HL-60 (cell line): Measurements from ENCODE around the gene MAP1B.

Experiments used
- DNase-seq, 2 experiments: peaks; one replicate each; pipeline ENCODE4 v3.0.0-alpha.2; 2010 to 2020; ENCODE audit warnings: low read depth in 1 of 2, low spot score in 1 of 2
- H3K27ac ChIP-seq: fragments of 250-450 bp; sonication (Bioruptor Pico); replicated peaks from 2 replicates; pipeline ENCODE4 v1.5.1; 2020; ENCODE audit warnings: mild to moderate bottlenecking, moderate library complexity
- H3K27me3 ChIP-seq: fragments of 250-450 bp; sonication (Bioruptor Pico); 2 replicates; pipeline ENCODE4 v1.5.1; 2021; ENCODE audit warnings: mild to moderate bottlenecking, moderate library complexity; ENCODE audit not compliant: insufficient read depth, poor library complexity, severe bottlenecking
- H3K4me3 ChIP-seq: replicated peaks from 2 replicates; pipeline ENCODE4 v1.5.1; 2011; ENCODE audit warnings: mild to moderate bottlenecking, control low read depth, low read length; ENCODE audit not compliant: insufficient read depth
- GABPA ChIP-seq: IDR thresholded peaks from 2 replicates; pipeline ENCODE4 v1.6.1; 2012; ENCODE audit warnings: low read depth
- POLR2AphosphoS5 ChIP-seq: IDR thresholded peaks from 2 replicates; pipeline ENCODE4 v1.6.1; 2012; ENCODE audit warnings: low read depth
- REST ChIP-seq: IDR thresholded peaks from 2 replicates; pipeline ENCODE4 v1.6.1; 2012; ENCODE audit warnings: low read depth; ENCODE audit not compliant: insufficient replicate concordance
- SPI1 ChIP-seq: IDR thresholded peaks from 2 replicates; pipeline ENCODE4 v1.6.1; 2012; ENCODE audit warnings: low read depth, mild to moderate bottlenecking, borderline replicate concordance
- TF ChIP-seq, protein P1 (sequence below): IDR thresholded peaks from one replicate; pipeline ENCODE4 v1.5.1; 2011; ENCODE audit warnings: low read length, control low read depth, inconsistent platforms; ENCODE audit not compliant: insufficient read depth

Gene MAP1B

GRCh38 chr5:72206994-72207393 lies 99.7 kb downstream of the MAP1B start:
- DNase-seq = no peak
- no peak overlapping the region for H3K4me3 ChIP-seq
- H3K27me3 ChIP-seq = no peaks in the 10 kb centered on the region
- no peak for TF ChIP-seq SPI1
- no peak for TF ChIP-seq GABPA
- TF ChIP-seq, protein P1, sequence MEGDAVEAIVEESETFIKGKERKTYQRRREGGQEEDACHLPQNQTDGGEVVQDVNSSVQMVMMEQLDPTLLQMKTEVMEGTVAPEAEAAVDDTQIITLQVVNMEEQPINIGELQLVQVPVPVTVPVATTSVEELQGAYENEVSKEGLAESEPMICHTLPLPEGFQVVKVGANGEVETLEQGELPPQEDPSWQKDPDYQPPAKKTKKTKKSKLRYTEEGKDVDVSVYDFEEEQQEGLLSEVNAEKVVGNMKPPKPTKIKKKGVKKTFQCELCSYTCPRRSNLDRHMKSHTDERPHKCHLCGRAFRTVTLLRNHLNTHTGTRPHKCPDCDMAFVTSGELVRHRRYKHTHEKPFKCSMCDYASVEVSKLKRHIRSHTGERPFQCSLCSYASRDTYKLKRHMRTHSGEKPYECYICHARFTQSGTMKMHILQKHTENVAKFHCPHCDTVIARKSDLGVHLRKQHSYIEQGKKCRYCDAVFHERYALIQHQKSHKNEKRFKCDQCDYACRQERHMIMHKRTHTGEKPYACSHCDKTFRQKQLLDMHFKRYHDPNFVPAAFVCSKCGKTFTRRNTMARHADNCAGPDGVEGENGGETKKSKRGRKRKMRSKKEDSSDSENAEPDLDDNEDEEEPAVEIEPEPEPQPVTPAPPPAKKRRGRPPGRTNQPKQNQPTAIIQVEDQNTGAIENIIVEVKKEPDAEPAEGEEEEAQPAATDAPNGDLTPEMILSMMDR = no peak
- TF ChIP-seq REST = no peak
- no peak for TF ChIP-seq POLR2AphosphoS5
- H3K27ac ChIP-seq = no peak overlapping the region

DNA sequence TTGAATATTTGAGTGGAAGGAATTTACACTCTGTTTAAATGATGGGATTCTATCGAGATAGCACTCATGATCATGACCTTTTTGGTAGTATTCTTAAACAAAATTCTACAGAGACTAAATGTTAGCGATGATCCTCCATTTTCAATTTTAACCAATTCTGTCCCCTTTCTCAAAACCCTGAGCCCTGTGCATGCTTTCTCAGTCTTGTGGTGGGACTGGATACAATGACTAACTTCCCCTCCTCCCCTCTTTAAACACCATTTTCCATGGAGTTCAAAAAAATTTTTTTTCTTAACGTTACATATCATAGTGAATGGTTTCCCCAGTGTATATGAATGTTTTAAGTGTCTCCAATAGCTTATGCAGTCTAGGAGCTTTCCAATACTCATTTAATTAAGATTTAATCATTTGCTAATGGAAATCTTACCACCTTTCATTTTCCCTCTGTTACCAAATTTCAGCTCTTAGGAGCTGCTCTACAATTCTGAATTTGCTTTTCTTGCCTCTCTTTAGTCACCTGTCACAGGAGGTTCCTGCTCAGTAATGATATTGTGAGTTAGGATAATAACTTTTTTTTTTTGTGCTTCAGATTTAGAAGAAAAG lies 101.2 kb downstream of the MAP1B start:
- Histone ChIP-seq H3K27me3 (no peaks in the 10 kb centered on the region), H3K27ac (no peak overlapping the region), H3K4me3 (no peak overlapping the region)
- DNase-seq = no peak
- no peak for TF ChIP-seq SPI1
- TF ChIP-seq POLR2AphosphoS5 = no peak
- no peak for TF ChIP-seq GABPA
- no peak for TF ChIP-seq REST
- TF ChIP-seq, protein P1 = no peak

DNA sequence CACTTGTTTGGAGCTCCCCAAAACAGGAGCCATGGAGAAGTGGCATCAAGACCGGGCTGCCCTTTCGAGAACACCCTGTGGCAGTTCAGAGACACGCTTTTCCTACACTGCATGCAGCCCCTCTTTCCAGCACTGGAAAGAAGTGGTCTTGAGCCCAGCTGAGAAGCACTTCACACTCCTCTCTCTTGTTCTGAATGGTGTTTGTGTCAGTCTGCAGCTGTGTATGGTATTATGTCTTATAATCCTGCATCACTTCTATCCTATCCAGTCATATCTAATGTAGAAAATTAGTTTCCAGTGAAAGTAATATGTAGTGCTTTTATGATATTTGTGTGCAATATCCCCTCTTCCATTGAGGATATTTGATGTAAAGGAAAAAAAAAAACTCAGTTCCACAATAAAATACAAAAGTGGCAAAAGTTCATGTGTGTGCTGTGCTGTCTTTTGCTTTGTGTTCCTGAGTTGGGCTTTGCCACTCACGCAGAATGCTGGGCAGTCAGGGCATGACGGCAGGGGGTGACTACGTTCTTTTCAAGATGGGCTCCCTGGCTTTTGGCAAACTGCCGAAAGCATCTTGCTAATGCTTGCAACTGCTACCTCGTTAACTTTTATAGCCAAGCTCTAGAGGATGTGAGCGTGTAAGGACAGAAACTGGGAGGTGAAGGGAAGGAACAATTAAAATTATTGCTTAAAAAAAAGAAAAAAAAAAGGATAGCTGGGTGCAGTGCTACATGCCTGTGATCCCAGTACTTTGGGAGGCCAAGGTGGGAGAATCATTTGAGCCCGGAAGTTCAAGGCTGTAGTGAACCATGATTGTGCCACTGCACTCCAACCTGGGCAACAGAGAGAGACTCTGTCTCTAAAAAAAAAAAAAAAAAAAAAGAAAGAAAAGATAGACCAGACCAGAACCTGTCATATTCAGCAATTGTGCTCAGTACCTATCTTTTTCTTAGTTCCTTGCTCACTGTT lies 102.2 kb downstream of the MAP1B start:
- no peak for DNase-seq
- Histone ChIP-seq H3K27me3 (no peaks in the 10 kb centered on the region), H3K4me3 (no peak overlapping the region), H3K27ac (no peak overlapping the region)
- TF ChIP-seq POLR2AphosphoS5 (no peak), SPI1 (no peak)

DNA sequence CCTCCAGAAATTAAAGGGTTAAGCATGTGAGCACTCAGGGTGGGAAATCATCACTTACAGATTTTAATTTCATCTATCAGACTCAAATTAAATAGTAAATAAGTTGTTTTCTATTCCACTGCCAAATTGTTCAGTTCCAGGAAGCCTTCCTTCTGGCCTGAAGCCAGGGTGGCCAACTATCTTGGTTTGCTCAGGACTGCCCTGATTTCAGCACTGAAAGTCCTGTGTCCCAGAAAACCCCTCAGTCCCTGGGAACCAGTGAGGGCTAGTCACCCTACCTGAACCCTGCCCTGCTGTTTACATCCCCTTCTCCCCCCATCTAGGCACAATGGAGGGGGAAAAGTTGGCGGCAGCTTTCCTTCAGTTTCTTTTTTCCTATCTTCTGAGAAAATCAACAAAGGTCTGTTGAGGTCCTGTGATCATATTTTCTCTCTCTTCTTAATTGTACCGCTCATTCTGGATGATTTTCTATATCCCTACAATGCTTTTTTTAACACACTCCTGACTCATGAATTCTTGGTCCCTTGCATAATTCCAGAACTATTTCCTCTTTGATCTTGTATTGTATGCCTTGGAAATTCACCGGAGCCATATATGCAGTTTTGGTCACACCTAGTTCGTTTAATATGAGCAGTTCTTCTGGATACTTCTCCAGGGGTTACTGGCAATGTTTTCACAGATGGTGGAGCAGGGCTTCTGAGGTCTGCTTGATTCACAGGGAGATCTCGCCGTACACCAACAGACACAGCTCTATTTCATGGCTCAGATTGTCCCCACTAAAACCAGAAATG lies 103.8 kb downstream of the MAP1B start:
- TF ChIP-seq SPI1 (no peak), GABPA (no peak), POLR2AphosphoS5 (no peak), REST (no peak)
- TF ChIP-seq, protein P1 = no peak
- DNase-seq = no peak
- Histone ChIP-seq H3K27ac (no peak overlapping the region), H3K27me3 (no peaks in the 10 kb centered on the region), H3K4me3 (no peak overlapping the region)
